Type B pancreatic cell (in vitro differentiated cells): ENCODE results near the gene DERL3. TPM values are rescaled to one million over a fixed set of nuclear protein-coding genes. Genes with fewer than 3 reads are reported as not detected.
A peak's percentile ranks its signal among the peaks of the same experiment; 100 is the strongest.

Source experiments
- DNase-seq: peaks from one replicate; pipeline ENCODE4 v3.0.0; 2021; ENCODE audit warnings: mixed read lengths; ENCODE audit not compliant: unreplicated experiment; ENCODE audit errors: extremely low spot score
- H3K27ac Mint-ChIP-seq: 2 replicates; pipeline ENCODE4 v1.8.0; 2021; ENCODE audit warnings: mild to moderate bottlenecking, mixed read lengths
- H3K27me3 Mint-ChIP-seq: 2 replicates; pipeline ENCODE4 v1.8.0; 2021; ENCODE audit warnings: mixed read lengths
- H3K36me3 Mint-ChIP-seq: 2 replicates; pipeline ENCODE4 v1.8.0; 2021; ENCODE audit warnings: mixed read lengths
- H3K4me1 Mint-ChIP-seq: one replicate; pipeline ENCODE4 v1.8.0; 2021; ENCODE audit warnings: mixed read lengths; ENCODE audit not compliant: unreplicated experiment
- H3K4me3 Mint-ChIP-seq: 2 replicates; pipeline ENCODE4 v1.8.0; 2021; ENCODE audit warnings: mild to moderate bottlenecking, mixed read lengths
- H3K9me3 Mint-ChIP-seq: 2 replicates; pipeline ENCODE4 v1.8.0; 2021; ENCODE audit warnings: mixed read lengths
- total RNA-seq: library from RNA; stranded (reverse); gene quantifications from 2 replicates; pipeline ENCODE4 v1.2.1, GENCODE V29; 2021; ENCODE audit warnings: low replicate concordance
- TF ChIP-seq, protein P1 (sequence below): fragments of 200-600 bp; sonication (generic); conservative IDR thresholded peaks from 2 replicates; pipeline ENCODE4 v1.5.0; 2021; ENCODE audit warnings: antibody characterized with exemption, mild to moderate bottlenecking

The DERL3 gene
- total RNA-seq, 1 donor from 2014 or later, result 9.5 TPM

DNA sequence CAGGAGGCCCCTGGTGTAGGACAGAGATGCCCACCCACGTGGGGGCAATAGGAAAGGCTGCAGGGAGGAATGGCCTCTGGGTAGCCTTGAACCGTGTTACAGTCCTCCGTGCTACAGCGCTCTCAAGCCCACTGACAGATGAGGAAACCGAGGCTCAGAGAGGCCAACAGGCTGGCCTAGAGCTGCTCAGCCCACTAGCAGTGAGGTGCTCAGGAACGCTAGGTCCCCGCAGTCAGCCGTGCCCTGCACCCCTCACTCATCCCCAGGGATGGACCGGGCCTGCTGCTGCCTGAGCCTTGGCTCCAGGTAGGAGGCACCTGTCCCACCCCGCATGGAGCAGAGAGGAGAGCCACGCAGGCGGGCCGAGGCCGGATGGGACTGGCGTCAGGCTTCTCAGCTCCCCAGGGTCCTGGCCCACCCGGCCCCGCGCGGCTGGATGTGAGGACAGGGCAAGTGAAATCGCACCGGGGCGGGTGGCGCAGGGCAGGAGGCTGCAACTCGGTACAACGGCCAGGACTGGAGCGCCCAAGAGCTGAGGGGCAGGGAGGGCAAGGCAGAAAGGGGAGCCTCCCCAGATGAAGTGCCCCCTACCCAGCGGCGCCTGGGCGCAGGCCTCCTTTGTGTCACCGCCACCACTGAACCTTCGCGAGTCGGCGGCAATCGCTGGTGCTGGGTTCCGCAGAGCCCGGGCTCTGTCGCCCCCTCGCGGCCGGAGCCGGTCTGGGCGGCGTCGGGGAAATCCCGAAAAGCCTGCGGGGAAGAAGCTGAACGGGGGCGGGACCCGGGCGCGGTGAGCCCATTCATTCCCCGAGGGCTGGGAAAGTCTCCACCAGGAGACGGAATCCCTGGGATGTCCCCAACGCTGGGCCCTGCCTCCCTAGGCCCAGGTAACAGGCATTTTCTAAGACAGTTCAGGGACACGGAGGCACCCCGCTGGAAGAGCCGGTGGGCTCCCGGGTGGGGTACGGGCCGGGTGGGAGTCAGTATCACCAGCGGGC, 10.5 kb upstream of the DERL3 start:
- H3K4me1 Mint-ChIP-seq, result peaks cover 14% of the 10 kb centered on the region
- H3K4me3 Mint-ChIP-seq, result peak overlapping the region; percentile 28
- H3K9me3 Mint-ChIP-seq, result no peaks in the 10 kb centered on the region
- peak; percentile 96 for DNase-seq
- H3K36me3 Mint-ChIP-seq, result no peaks in the 10 kb centered on the region
- no peaks in the 10 kb centered on the region for H3K27me3 Mint-ChIP-seq
- H3K27ac Mint-ChIP-seq, result no peak overlapping the region
- TF ChIP-seq, protein P1, sequence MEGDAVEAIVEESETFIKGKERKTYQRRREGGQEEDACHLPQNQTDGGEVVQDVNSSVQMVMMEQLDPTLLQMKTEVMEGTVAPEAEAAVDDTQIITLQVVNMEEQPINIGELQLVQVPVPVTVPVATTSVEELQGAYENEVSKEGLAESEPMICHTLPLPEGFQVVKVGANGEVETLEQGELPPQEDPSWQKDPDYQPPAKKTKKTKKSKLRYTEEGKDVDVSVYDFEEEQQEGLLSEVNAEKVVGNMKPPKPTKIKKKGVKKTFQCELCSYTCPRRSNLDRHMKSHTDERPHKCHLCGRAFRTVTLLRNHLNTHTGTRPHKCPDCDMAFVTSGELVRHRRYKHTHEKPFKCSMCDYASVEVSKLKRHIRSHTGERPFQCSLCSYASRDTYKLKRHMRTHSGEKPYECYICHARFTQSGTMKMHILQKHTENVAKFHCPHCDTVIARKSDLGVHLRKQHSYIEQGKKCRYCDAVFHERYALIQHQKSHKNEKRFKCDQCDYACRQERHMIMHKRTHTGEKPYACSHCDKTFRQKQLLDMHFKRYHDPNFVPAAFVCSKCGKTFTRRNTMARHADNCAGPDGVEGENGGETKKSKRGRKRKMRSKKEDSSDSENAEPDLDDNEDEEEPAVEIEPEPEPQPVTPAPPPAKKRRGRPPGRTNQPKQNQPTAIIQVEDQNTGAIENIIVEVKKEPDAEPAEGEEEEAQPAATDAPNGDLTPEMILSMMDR, result peak; percentile 99

DNA sequence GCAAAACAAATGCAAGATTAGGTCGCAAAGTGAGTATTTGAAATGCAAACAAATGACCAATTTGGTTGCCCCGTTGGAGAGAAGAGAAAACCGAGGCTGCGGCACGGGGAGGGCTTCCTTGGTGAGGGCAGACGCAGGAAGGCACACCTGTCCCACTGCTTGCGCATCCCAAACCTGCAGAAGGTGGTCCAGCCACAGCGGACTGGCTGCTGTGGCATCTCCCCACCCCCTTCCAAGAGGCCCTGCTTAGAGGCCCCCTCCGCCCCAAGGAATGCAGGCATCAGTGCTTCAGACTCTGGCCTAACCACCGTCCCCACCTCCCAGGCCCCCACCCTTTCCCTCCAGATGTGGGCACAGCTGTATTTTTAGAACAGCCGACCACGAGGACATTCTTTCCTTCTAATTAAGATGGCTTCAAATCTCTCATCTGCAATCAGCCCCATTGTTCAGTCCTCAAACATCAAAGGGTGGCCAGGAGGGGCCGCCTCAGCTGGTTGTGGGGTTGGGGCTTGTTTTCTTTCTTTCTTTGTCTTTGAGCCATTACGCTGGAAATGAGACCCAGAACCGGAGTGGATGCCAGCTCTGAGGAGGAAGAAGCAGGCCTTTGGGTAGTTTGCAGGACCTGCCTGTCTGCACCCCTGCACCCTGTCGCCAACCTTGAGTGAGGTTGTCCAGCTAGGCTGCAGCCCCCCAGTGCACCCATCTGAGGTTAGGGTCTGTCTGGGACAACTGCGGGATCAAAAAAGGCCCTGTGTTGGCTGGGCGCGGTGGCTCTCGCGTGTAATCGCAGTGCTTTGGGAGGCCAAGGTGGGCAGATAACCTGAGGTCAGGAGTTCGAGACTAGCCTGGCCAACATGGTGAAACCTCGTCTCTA, 9.4 kb upstream of the DERL3 start:
- Mint-ChIP-seq H3K27me3 (no peaks in the 10 kb centered on the region), H3K4me3 (no peak overlapping the region), H3K27ac (peak overlapping the region; percentile 23), H3K4me1 (peaks cover 14% of the 10 kb centered on the region), H3K9me3 (no peaks in the 10 kb centered on the region), H3K36me3 (no peaks in the 10 kb centered on the region)
- no peak for DNase-seq
- TF ChIP-seq, protein P1, result no peak

DNA sequence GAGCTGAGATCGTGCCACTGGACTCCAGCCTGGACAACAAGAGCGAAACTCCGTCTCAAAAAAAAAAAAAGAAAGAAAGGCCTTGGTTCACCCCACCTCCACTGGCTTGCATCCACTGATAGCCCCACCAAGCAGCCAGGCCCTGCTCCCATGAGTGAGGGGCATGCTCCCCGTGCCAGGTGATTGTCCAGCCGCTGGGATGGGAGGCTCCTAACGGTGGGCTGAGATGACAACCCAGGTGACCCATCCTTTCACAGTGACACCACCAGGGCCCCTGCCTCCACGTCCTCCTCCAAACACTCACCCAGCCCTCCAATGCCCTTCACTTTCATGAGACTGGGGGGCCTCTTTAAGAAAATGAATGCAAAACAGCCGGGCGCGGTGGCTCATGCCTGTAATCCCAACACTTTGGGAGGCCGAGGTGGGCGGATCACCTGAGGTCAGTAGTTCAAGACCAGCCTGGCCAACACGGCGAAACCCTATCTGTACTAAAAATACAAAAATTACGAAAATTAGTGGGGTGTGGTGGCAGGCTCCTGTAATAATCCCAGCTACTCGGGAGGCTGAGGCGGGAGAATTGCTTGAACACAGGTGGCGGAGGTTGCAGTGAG, 8.6 kb upstream of the DERL3 start:
- H3K4me1 Mint-ChIP-seq, result peaks cover 14% of the 10 kb centered on the region
- TF ChIP-seq, protein P1, result no peak
- no peaks in the 10 kb centered on the region for H3K36me3 Mint-ChIP-seq
- no peaks in the 10 kb centered on the region for H3K27me3 Mint-ChIP-seq
- no peak for DNase-seq
- H3K9me3 Mint-ChIP-seq, result no peaks in the 10 kb centered on the region
- peak overlapping the region; percentile 23 for H3K27ac Mint-ChIP-seq
- H3K4me3 Mint-ChIP-seq, result no peak overlapping the region

DNA sequence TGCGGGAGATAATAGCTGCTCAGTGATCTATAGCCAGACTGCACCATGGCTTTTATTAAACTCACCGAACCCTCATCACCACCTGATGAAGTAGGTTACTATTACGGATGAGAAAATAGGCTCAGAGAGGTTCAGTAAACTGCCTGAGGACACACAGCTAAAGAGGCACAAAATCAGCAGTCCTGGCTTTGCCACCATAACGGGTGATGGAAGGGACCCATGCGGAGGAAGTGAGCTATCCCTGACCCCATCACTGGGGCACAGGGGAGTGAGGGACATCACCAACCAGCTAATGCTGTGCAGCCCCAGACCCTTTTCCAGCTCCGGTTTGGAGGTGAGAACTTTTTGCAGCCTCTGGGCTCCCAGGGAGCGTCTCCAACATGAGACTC, 7.3 kb upstream of the DERL3 start:
- Mint-ChIP-seq H3K27ac (no peak overlapping the region), H3K4me3 (no peak overlapping the region), H3K4me1 (peaks cover 22% of the 10 kb centered on the region), H3K27me3 (peaks cover 7% of the 10 kb centered on the region), H3K36me3 (no peaks in the 10 kb centered on the region), H3K9me3 (no peaks in the 10 kb centered on the region)
- DNase-seq, result no peak
- TF ChIP-seq, protein P1, result no peak

DNA sequence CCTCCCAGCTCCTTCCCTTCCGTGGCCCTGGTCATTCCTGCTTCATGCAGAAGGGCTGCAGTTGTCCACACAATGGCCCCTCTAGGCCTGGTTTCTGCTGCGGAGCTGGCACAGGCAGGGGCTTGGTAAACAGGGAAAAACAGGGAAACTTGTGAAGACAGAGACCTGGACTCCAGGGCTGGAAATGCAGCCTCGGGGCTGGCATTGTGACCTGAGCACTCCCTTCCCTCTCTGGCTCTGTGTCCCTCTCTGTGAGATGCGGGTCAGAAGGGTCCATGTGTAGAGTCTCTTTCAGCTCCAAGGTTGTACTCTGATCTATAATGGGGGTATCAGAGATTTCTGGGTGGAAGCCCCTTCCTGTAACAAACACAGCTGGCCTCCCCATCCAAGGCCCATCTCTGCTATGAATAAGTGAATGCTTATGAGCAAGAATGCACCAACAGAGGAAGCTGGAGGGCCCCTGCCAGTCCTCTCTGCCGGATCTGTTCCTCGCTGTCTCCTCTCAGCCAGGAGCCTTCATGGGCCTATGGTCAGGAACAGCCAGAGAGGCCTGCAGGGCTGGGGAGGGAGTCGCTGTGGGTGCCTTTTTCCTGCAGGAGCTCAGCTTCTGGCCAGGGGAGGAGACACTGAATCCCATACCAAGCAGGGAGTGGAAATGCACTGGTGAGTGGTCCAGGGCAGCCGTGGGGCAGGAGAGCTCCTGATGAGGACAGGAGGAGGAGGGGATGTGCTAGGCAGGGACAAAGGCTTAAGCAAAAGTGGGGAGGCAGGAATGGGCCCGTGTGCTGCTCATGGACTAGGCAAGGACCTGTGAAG, 6.7 kb upstream of the DERL3 start:
- H3K4me3 Mint-ChIP-seq, result no peak overlapping the region
- peaks cover 27% of the 10 kb centered on the region for H3K4me1 Mint-ChIP-seq
- no peaks in the 10 kb centered on the region for H3K36me3 Mint-ChIP-seq
- no peak overlapping the region for H3K27ac Mint-ChIP-seq
- H3K9me3 Mint-ChIP-seq, result no peaks in the 10 kb centered on the region
- H3K27me3 Mint-ChIP-seq, result peaks cover 13% of the 10 kb centered on the region
- no peak for DNase-seq
- TF ChIP-seq, protein P1, result no peak
